Spinal cord (tissue), 10 donors: ENCODE results near the gene KANK3. TPM values are rescaled to one million over a fixed set of nuclear protein-coding genes. Genes with fewer than 3 reads are reported as not detected.

ENCODE experiments used
- DNase-seq, 6 donors: peaks; one replicate each; pipeline versions ENCODE4 v3.0.0 to v3.0.0-alpha.2; 2013 to 2015; ENCODE audit warnings: low spot score in 6 of 6, low read depth in 4 of 6
- H3K27ac ChIP-seq: one replicate; pipeline ENCODE4 v1.5.1; 2013; ENCODE audit warnings: low read depth, low read length, control low read depth
- H3K27me3 ChIP-seq: one replicate; pipeline ENCODE4 v1.6.1; 2013; ENCODE audit warnings: low read length; ENCODE audit not compliant: control insufficient read depth, insufficient read depth
- H3K36me3 ChIP-seq: one replicate; pipeline ENCODE4 v1.6.1; 2013; ENCODE audit warnings: low read length; ENCODE audit not compliant: control insufficient read depth, insufficient read depth
- H3K4me1 ChIP-seq: one replicate; pipeline ENCODE4 v1.6.1; 2013; ENCODE audit warnings: low read length; ENCODE audit not compliant: control insufficient read depth, insufficient read depth
- H3K4me3 ChIP-seq: one replicate; pipeline ENCODE4 v1.5.1; 2013; ENCODE audit warnings: low read depth, low read length, control low read depth
- H3K9me3 ChIP-seq: one replicate; pipeline ENCODE4 v1.6.1; 2013; ENCODE audit warnings: low read length; ENCODE audit not compliant: control insufficient read depth, insufficient read depth
- WGBS: methylation state at CpG from one replicate; pipeline ENCODE4 v1.1.5; 2013; ENCODE audit warnings: missing lambda C conversion rate; ENCODE audit not compliant: insufficient coverage; 5-methylcytosine and 5-hydroxymethylcytosine counted together
- polyA plus RNA-seq, 2 donors: library from polyadenylated mRNA; unstranded; fragments of 120-200 nt; gene quantifications; one replicate each; pipeline ENCODE4 v1.2.1, GENCODE V29; 2013; ENCODE audit not compliant: insufficient read length in 2 of 2
- total RNA-seq, 2 donors: library from RNA; depleted of rRNA in 1 of 2; stranded (reverse); fragments of 120-200 nt in 1 of 2; fragments of >200 nt in 1 of 2; gene quantifications; one replicate each; pipeline versions ENCODE4 v1.2.3 to v1.2.4, GENCODE V29; 2013 to 2014
- donor health status: healthy.

Gene KANK3
- total and polyA plus RNA-seq, 4 donors: 4.3 to 14.4 (median 12.7) TPM

- no peak overlapping the region for H3K27ac ChIP-seq
- no peak overlapping the region for H3K4me3 ChIP-seq
- no peaks in the 10 kb centered on the region for H3K27me3 ChIP-seq
- DNase-seq: no peak
- H3K4me1 ChIP-seq: peaks cover 29% of the 10 kb centered on the region
- WGBS: 91% methylated on average over 25 of the region's 28 CpGs
- H3K9me3 ChIP-seq: no peaks in the 10 kb centered on the region
- peaks cover 29% of the 10 kb centered on the region for H3K36me3 ChIP-seq
These were observed 28.1 kb upstream of the KANK3 start for GRCh38 chr19:8371011-8371804.

- Histone ChIP-seq H3K4me1 (peaks cover 33% of the 10 kb centered on the region), H3K4me3 (no peak overlapping the region), H3K36me3 (peaks cover 22% of the 10 kb centered on the region), H3K9me3 (no peaks in the 10 kb centered on the region), H3K27ac (no peak overlapping the region), H3K27me3 (no peaks in the 10 kb centered on the region)
- no peak for DNase-seq
- 92% methylated on average over 12 of the region's 19 CpGs for WGBS
These were observed 27.3 kb upstream of the KANK3 start for GRCh38 chr19:8370176-8371010.

GRCh38 chr19:8367327-8368001, 24.4 kb upstream of the KANK3 start:
- H3K4me1 ChIP-seq: peaks cover 56% of the 10 kb centered on the region
- peaks cover 9% of the 10 kb centered on the region for H3K36me3 ChIP-seq
- H3K9me3 ChIP-seq: no peaks in the 10 kb centered on the region
- peak overlapping the region; percentile 16 for H3K4me3 ChIP-seq
- H3K27me3 ChIP-seq: peaks cover 15% of the 10 kb centered on the region
- 18% methylated on average over 19 of the region's 23 CpGs for WGBS
- peak in 4 of 6 donors; percentile 79 to 96 (median 90) for DNase-seq
- peak overlapping the region; percentile 92 for H3K27ac ChIP-seq

- H3K4me3 ChIP-seq: peak overlapping the region; percentile 16
- peaks cover 7% of the 10 kb centered on the region for H3K36me3 ChIP-seq
- no peaks in the 10 kb centered on the region for H3K9me3 ChIP-seq
- 63% methylated on average over 11 of the region's 13 CpGs for WGBS
- DNase-seq: no peak
- H3K27ac ChIP-seq: peak overlapping the region; percentile 92
- peaks cover 17% of the 10 kb centered on the region for H3K27me3 ChIP-seq
- peaks cover 61% of the 10 kb centered on the region for H3K4me1 ChIP-seq
These were observed 23.9 kb upstream of the KANK3 start for GRCh38 chr19:8366961-8367326.

GRCh38 chr19:8366121-8366581, 23.1 kb upstream of the KANK3 start:
- 96% methylated on average over 11 of the region's 11 CpGs for whole genome bisulfite sequencing
- H3K4me1 ChIP-seq: peaks cover 63% of the 10 kb centered on the region
- peaks cover 17% of the 10 kb centered on the region for H3K27me3 ChIP-seq
- H3K27ac ChIP-seq: no peak overlapping the region
- DNase-seq: no peak
- H3K9me3 ChIP-seq: no peaks in the 10 kb centered on the region
- no peak overlapping the region for H3K4me3 ChIP-seq
- peaks cover 3% of the 10 kb centered on the region for H3K36me3 ChIP-seq

- DNase-seq: peak in 2 of 6 donors; percentile 46 to 76
- peak within 1 kb of the TSS; percentile 56 for H3K4me3 ChIP-seq
- peak within 1 kb of the TSS; percentile 71 for H3K27ac ChIP-seq
- H3K4me1 ChIP-seq: peaks cover 60% of the 10 kb centered on the region
- peaks cover 17% of the 10 kb centered on the region for H3K27me3 ChIP-seq
- under 1% methylated on average over 74 of the region's 81 CpGs for WGBS
- no peaks in the 10 kb centered on the region for H3K9me3 ChIP-seq
- no peaks in the 10 kb centered on the region for H3K36me3 ChIP-seq
These were observed 21.0 kb upstream of the KANK3 start, which contains the start of gene ANGPTL4 for GRCh38 chr19:8363803-8364771. Gene ANGPTL4, plus strand, starts transcription at chr19:8364155. Its CDS starts 167 bp downstream, at chr19:8364322.

GRCh38 chr19:8361921-8362793, 19.1 kb upstream of the KANK3 start:
- H3K27ac ChIP-seq: peak overlapping the region; percentile 47
- 53% methylated on average over 9 of the region's 12 CpGs for WGBS
- H3K9me3 ChIP-seq: no peaks in the 10 kb centered on the region
- no peak overlapping the region for H3K4me3 ChIP-seq
- peaks cover 44% of the 10 kb centered on the region for H3K4me1 ChIP-seq
- peaks cover 17% of the 10 kb centered on the region for H3K27me3 ChIP-seq
- DNase-seq: peak in 3 of 6 donors; percentile 24 to 93 (median 81)
- H3K36me3 ChIP-seq: no peaks in the 10 kb centered on the region

GRCh38 chr19:8360196-8360595, 17.1 kb upstream of the KANK3 start:
- WGBS: 85% methylated on average over 8 of the region's 8 CpGs
- H3K4me3 ChIP-seq: no peak overlapping the region
- DNase-seq: no peak
- H3K27me3 ChIP-seq: peaks cover 17% of the 10 kb centered on the region
- H3K4me1 ChIP-seq: peaks cover 31% of the 10 kb centered on the region
- no peak overlapping the region for H3K27ac ChIP-seq
- no peaks in the 10 kb centered on the region for H3K36me3 ChIP-seq
- no peaks in the 10 kb centered on the region for H3K9me3 ChIP-seq
